Measurements from ENCODE around the gene KLF12. TPM values are rescaled to one million over a fixed set of nuclear protein-coding genes. Genes with fewer than 3 reads are reported as not detected.

The KLF12 gene
- total RNA-seq, 2 donors from 2014 or later: 2.8 to 9.7 TPM

DNA sequence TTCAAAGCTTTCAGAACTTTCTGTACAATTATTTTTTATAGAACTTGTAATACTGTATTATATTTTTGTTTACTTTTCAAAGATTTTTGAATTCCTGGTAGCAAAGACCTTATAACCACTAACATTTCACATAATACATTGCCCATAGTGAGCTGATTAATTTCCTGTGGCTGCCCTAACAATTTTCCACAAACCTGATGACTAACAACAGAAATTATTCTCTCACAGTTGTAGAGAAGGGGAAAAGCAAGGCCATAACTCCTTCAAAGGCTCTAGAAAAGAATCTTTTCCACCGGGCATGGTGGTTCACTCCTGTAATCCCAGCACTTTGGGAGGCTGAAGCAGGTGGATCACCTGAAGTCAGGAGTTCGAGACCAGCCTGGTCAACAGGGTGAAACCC, 19.1 kb downstream of the KLF12 start:
- H3K4me1 ChIP-seq (replicated peaks): no peaks in the 10 kb centered on the region
- WGBS: 56% methylated on average over 2 of the region's 2 CpGs
- H3K4me3 ChIP-seq: no peak overlapping the region
- H3K9me3 ChIP-seq: no peaks in the 10 kb centered on the region
- no peaks in the 10 kb centered on the region for H3K27me3 ChIP-seq (replicated peaks; ENCODE audit: insufficient read depth)
- intact Hi-C loops (cut with DNase I): no loop called here
- no peak for DNase-seq (ENCODE audit: low spot score)
- H3K36me3 ChIP-seq: no peaks in the 10 kb centered on the region
- no peak overlapping the region for H3K27ac ChIP-seq
- TF ChIP-seq CTCF (IDR thresholded peaks at IDR 0.05) (no peak), POLR2A (IDR thresholded peaks at IDR 0.05) (no peak), POLR2AphosphoS5 (IDR thresholded peaks at IDR 0.05) (no peak)

- H3K9me3 ChIP-seq: no peaks in the 10 kb centered on the region
- 96% methylated on average over 5 of the region's 5 CpGs for WGBS
- DNase-seq (ENCODE audit: low spot score): no peak
- intact Hi-C loops (cut with DNase I): no loop called here
- TF ChIP-seq POLR2AphosphoS5 (IDR thresholded peaks at IDR 0.05) (no peak), POLR2A (IDR thresholded peaks at IDR 0.05) (no peak), CTCF (IDR thresholded peaks at IDR 0.05) (no peak)
- no peaks in the 10 kb centered on the region for H3K36me3 ChIP-seq
- no peaks in the 10 kb centered on the region for H3K4me1 ChIP-seq (replicated peaks)
- H3K27ac ChIP-seq: no peak overlapping the region
- H3K27me3 ChIP-seq (replicated peaks; ENCODE audit: insufficient read depth): no peaks in the 10 kb centered on the region
- no peak overlapping the region for H3K4me3 ChIP-seq
Observed at GRCh38 chr13:74114641-74115040, 19.6 kb downstream of the KLF12 start.

DNA sequence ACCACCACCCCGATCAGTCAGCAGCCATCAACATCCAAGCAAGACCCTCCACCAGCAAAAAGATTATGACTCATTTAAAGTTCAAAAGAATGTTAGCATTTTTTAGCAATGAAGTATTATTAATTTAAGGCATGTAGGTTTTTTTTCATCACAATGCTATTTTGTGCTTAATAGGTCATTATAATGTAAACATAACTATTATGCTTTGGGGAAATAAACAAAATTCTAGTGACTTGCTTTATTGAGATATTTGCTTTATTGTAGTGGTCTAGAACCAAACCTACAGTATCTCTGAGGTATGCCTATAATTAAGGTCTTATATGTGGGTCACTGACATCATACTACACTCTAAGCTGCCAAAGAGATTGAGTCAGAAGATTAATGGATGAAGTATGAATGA, 20.0 kb downstream of the KLF12 start:
- TF ChIP-seq POLR2A (IDR thresholded peaks at IDR 0.05) (no peak), CTCF (IDR thresholded peaks at IDR 0.05) (no peak), POLR2AphosphoS5 (IDR thresholded peaks at IDR 0.05) (no peak)
- Histone ChIP-seq H3K4me3 (no peak overlapping the region), H3K27ac (no peak overlapping the region), H3K36me3 (no peaks in the 10 kb centered on the region), H3K9me3 (no peaks in the 10 kb centered on the region), H3K4me1 (replicated peaks) (no peaks in the 10 kb centered on the region), H3K27me3 (replicated peaks; ENCODE audit: insufficient read depth) (no peaks in the 10 kb centered on the region)
- intact Hi-C loops (cut with DNase I): no loop called here
- 91% methylated on average over 1 of the region's 1 CpG for WGBS
- no peak for DNase-seq (ENCODE audit: low spot score)

DNA sequence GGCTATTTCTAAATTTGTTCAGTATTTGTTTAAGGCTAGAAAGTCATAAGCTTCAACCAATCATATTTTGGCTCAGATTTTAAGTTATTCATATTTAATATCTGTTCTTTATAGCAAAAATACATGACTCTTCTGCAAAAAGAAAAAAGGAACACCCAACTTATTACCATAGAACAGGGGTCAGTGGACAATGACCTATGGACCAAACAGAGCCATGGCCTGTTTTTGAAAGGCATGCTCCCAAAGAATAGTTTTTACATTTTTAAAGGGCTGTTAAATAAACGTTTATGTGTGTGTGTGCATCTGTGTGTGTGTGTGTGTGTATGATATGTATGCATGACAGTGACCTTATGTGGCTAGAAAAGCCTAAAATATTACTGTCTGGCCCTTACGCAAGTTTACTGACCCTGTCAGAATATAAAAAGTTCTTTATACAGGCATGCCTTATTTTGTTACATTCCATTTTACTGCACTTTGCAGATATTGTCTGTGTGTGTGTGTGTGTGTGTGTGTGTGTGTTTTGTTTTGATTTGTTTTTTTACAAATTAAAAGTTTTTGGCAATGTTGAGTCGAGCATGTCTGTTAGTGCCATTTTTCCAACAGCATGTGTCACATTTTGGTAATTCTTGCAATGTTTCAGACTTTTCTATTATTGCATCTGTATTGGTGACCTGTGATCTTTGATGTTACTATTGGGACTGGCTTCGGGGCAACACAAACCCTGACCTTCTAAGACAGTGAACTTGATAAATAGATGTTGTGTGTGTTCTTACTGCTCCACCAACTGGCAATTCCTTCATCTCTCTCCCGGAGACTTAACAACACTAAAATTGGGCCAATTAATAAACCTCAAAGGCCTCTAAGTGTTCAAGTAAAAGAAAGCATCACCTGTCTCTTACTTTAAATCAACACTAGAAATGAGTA, 22.0 kb downstream of the KLF12 start:
- Histone ChIP-seq H3K27me3 (replicated peaks; ENCODE audit: insufficient read depth) (no peaks in the 10 kb centered on the region), H3K9me3 (no peaks in the 10 kb centered on the region), H3K36me3 (no peaks in the 10 kb centered on the region), H3K27ac (no peak overlapping the region), H3K4me3 (no peak overlapping the region), H3K4me1 (replicated peaks) (no peaks in the 10 kb centered on the region)
- DNase-seq (ENCODE audit: low spot score): no peak
- intact Hi-C loops (cut with DNase I): no loop called here
- 41% methylated on average over 5 of the region's 5 CpGs for WGBS
- no peak for TF ChIP-seq CTCF (IDR thresholded peaks at IDR 0.05)
- no peak for TF ChIP-seq POLR2AphosphoS5 (IDR thresholded peaks at IDR 0.05)
- no peak for TF ChIP-seq POLR2A (IDR thresholded peaks at IDR 0.05)

GRCh38 chr13:74111399-74111798, 22.8 kb downstream of the KLF12 start:
- H3K4me1 ChIP-seq (replicated peaks): no peaks in the 10 kb centered on the region
- intact Hi-C loops (cut with DNase I): no loop called here
- H3K4me3 ChIP-seq: no peak overlapping the region
- no peaks in the 10 kb centered on the region for H3K9me3 ChIP-seq
- no peak for DNase-seq (ENCODE audit: low spot score)
- H3K27me3 ChIP-seq (replicated peaks; ENCODE audit: insufficient read depth): no peaks in the 10 kb centered on the region
- H3K27ac ChIP-seq: no peak overlapping the region
- TF ChIP-seq POLR2A (IDR thresholded peaks at IDR 0.05) (no peak), CTCF (IDR thresholded peaks at IDR 0.05) (no peak), POLR2AphosphoS5 (IDR thresholded peaks at IDR 0.05) (no peak)
- H3K36me3 ChIP-seq: no peaks in the 10 kb centered on the region
